K562 (cell line): ENCODE results near the gene WBP1. TPM values are rescaled to one million over a fixed set of nuclear protein-coding genes. Genes with fewer than 3 reads are reported as not detected.

Experiments used
- polyA plus RNA-seq, 8 experiments: library from polyadenylated mRNA; depleted of rRNA in 4 of 8; stranded (reverse) in 5 of 8; unstranded in 3 of 8; fragments of >200 nt; fragmentation: Nextera tagmentation in 2 of 8; fragmentation: Illumina TruSeq in 1 of 8; extraction: Ambion mirVana in 2 of 8; extraction: Trizol in 1 of 8; gene quantifications; 2 replicates each; pipeline versions ENCODE4 v1.2.1 to v1.2.3, GENCODE V29; 2011 to 2014; ENCODE audit warnings: inconsistent platforms in 1 of 8, missing spikeins in 1 of 8
- total RNA-seq, 7 experiments: library from RNA; depleted of rRNA in 6 of 7; stranded (reverse); fragments of >200 nt in 6 of 7; fragmentation: Illumina TruSeq in 2 of 7; extraction: Trizol in 2 of 7; gene quantifications; 2 replicates each; pipeline versions ENCODE4 v1.2.1 to v1.2.3, GENCODE V29; 2011 to 2021; ENCODE audit warnings: low replicate concordance in 1 of 7
- TF ChIP-seq, protein P1 (sequence below): fragments of 450-650 bp; IDR thresholded peaks from 2 replicates; pipeline ENCODE4 v1.6.1; 2016; ENCODE audit warnings: mild to moderate bottlenecking, moderate library complexity

Gene WBP1
- total and polyA plus RNA-seq, 9 of the 15 experiments (the other 6 are each of a cell fraction or from before 2014, with no cell fraction given), result 1.9 to 27.7 (median 14.2) TPM

GRCh38 chr2:74464406-74464805 lies 6.2 kb downstream of the WBP1 start (continued):
- TF ChIP-seq, protein P1, sequence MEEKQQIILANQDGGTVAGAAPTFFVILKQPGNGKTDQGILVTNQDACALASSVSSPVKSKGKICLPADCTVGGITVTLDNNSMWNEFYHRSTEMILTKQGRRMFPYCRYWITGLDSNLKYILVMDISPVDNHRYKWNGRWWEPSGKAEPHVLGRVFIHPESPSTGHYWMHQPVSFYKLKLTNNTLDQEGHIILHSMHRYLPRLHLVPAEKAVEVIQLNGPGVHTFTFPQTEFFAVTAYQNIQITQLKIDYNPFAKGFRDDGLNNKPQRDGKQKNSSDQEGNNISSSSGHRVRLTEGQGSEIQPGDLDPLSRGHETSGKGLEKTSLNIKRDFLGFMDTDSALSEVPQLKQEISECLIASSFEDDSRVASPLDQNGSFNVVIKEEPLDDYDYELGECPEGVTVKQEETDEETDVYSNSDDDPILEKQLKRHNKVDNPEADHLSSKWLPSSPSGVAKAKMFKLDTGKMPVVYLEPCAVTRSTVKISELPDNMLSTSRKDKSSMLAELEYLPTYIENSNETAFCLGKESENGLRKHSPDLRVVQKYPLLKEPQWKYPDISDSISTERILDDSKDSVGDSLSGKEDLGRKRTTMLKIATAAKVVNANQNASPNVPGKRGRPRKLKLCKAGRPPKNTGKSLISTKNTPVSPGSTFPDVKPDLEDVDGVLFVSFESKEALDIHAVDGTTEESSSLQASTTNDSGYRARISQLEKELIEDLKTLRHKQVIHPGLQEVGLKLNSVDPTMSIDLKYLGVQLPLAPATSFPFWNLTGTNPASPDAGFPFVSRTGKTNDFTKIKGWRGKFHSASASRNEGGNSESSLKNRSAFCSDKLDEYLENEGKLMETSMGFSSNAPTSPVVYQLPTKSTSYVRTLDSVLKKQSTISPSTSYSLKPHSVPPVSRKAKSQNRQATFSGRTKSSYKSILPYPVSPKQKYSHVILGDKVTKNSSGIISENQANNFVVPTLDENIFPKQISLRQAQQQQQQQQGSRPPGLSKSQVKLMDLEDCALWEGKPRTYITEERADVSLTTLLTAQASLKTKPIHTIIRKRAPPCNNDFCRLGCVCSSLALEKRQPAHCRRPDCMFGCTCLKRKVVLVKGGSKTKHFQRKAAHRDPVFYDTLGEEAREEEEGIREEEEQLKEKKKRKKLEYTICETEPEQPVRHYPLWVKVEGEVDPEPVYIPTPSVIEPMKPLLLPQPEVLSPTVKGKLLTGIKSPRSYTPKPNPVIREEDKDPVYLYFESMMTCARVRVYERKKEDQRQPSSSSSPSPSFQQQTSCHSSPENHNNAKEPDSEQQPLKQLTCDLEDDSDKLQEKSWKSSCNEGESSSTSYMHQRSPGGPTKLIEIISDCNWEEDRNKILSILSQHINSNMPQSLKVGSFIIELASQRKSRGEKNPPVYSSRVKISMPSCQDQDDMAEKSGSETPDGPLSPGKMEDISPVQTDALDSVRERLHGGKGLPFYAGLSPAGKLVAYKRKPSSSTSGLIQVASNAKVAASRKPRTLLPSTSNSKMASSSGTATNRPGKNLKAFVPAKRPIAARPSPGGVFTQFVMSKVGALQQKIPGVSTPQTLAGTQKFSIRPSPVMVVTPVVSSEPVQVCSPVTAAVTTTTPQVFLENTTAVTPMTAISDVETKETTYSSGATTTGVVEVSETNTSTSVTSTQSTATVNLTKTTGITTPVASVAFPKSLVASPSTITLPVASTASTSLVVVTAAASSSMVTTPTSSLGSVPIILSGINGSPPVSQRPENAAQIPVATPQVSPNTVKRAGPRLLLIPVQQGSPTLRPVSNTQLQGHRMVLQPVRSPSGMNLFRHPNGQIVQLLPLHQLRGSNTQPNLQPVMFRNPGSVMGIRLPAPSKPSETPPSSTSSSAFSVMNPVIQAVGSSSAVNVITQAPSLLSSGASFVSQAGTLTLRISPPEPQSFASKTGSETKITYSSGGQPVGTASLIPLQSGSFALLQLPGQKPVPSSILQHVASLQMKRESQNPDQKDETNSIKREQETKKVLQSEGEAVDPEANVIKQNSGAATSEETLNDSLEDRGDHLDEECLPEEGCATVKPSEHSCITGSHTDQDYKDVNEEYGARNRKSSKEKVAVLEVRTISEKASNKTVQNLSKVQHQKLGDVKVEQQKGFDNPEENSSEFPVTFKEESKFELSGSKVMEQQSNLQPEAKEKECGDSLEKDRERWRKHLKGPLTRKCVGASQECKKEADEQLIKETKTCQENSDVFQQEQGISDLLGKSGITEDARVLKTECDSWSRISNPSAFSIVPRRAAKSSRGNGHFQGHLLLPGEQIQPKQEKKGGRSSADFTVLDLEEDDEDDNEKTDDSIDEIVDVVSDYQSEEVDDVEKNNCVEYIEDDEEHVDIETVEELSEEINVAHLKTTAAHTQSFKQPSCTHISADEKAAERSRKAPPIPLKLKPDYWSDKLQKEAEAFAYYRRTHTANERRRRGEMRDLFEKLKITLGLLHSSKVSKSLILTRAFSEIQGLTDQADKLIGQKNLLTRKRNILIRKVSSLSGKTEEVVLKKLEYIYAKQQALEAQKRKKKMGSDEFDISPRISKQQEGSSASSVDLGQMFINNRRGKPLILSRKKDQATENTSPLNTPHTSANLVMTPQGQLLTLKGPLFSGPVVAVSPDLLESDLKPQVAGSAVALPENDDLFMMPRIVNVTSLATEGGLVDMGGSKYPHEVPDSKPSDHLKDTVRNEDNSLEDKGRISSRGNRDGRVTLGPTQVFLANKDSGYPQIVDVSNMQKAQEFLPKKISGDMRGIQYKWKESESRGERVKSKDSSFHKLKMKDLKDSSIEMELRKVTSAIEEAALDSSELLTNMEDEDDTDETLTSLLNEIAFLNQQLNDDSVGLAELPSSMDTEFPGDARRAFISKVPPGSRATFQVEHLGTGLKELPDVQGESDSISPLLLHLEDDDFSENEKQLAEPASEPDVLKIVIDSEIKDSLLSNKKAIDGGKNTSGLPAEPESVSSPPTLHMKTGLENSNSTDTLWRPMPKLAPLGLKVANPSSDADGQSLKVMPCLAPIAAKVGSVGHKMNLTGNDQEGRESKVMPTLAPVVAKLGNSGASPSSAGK, result peak; percentile 42
